Measurements from ENCODE around the gene NAPA. TPM values are rescaled to one million over a fixed set of nuclear protein-coding genes. Genes with fewer than 3 reads are reported as not detected.

The NAPA gene
- total and polyA plus RNA-seq, 2 of the 13 experiments (the other 11 are each of a cell fraction or from before 2014, with no cell fraction given) = 32.6 to 65.9 TPM

- ChIA-PET CTCF (ENCODE audit: low intra/inter-chr PET ratio, low total read pairs) (no interaction called here), POLR2A (no interaction called here)
- Histone ChIP-seq H3K27ac (ENCODE audit: extremely low read length, insufficient read depth, low read length) (no peak overlapping the region), H3K27me3 (ENCODE audit: control insufficient read depth in 1 of 2, insufficient read depth in 2 of 2, low read length in 2 of 2) (no peaks in the 10 kb centered on the region; a peak in 1 of 5 replicates), H3K79me2 (ENCODE audit: insufficient read depth, low read length) (peaks cover 64% of the 10 kb centered on the region), H4K20me1 (ENCODE audit: insufficient read depth, low read length) (no peaks in the 10 kb centered on the region), H2AFZ (ENCODE audit: low read length) (no peak overlapping the region), H3K4me2 (ENCODE audit: low read depth, low read length) (no peak overlapping the region), H3K9me3 (ENCODE audit: low read length) (no peaks in the 10 kb centered on the region), H3K4me3 (replicated peaks in 1 of 3; ENCODE audit: insufficient read depth in 1 of 3, low read depth in 2 of 3, low read length in 3 of 3) (no peak overlapping the region), H3K4me1 (ENCODE audit: insufficient read depth, low read length) (peaks cover 23% of the 10 kb centered on the region), H3K9ac (ENCODE audit: insufficient read depth, low read depth, low read length) (no peak overlapping the region), H3K36me3 (replicated peaks in 1 of 2; ENCODE audit: control insufficient read depth in 1 of 2, insufficient read depth in 2 of 2, low read length in 2 of 2) (peaks cover 3 to 4% of the 10 kb centered on the region in 2 experiments; a peak in 2 of 5 replicates)
- TF ChIP-seq ZNF577 (CRISPR knock-in tag; IDR thresholded peaks at IDR 0.05; ENCODE audit: borderline replicate concordance, low read depth) = no peak
- TF ChIP-seq HMGXB3 (CRISPR knock-in tag; IDR thresholded peaks at IDR 0.05; ENCODE audit: borderline replicate concordance) = no peak
- TF ChIP-seq JUN (CRISPR knock-in tag; IDR thresholded peaks at IDR 0.05) = no peak
- no peak for TF ChIP-seq EZH2 (conservative IDR thresholded peaks at IDR 0.05; ENCODE audit: low read depth, low read length)
- no peak for TF ChIP-seq TEAD2 (CRISPR knock-in tag; IDR thresholded peaks at IDR 0.05)
- no peak for TF ChIP-seq TCF7L2 (IDR thresholded peaks at IDR 0.05; ENCODE audit: low read depth, low read length)
- no peak for TF ChIP-seq KLF12 (CRISPR knock-in tag; IDR thresholded peaks at IDR 0.05; ENCODE audit: borderline replicate concordance)
- TF ChIP-seq TBX2 (CRISPR knock-in tag; IDR thresholded peaks at IDR 0.05; ENCODE audit: borderline replicate concordance) = no peak
- no peak for TF ChIP-seq DR1 (CRISPR knock-in tag; IDR thresholded peaks at IDR 0.05)
- TF ChIP-seq PHF20 (CRISPR knock-in tag; IDR thresholded peaks at IDR 0.05) = no peak
- TF ChIP-seq PHF21A (CRISPR knock-in tag; IDR thresholded peaks at IDR 0.05) = no peak
- no peak for TF ChIP-seq TOE1 (CRISPR knock-in tag; IDR thresholded peaks at IDR 0.05)
- DNase-seq (ENCODE audit: low spot score) = no peak
- BruUV-seq (replicated peaks) = no TSS peak
- 98% methylated on average over 8 of the region's 8 CpGs for WGBS (ENCODE audit: low lambda C conversion rate)
- intact Hi-C loops (cut with micrococcal nuclease; ENCODE audit: unreplicated experiment) = no loop called here
- ATAC-seq = no peak
- in situ Hi-C loops (cut with HindIII; ENCODE audit: extremely low pct_ligation_motif_present, low pct_unique_long_range_greater_than_20kb) = no loop called here
- FAIRE-seq = no peak
Measured at GRCh38 chr19:47509973-47510372, 4.9 kb downstream of the NAPA start.
